ENCODE data around the gene HOPX.
A peak's percentile ranks its signal among the peaks of the same experiment; 100 is the strongest.
"Not testable (repeated sequence)": the region's sequence is repeated elsewhere in the genome, so short reads cannot be mapped to it uniquely, and the experiment has no call there.

Gene HOPX

GRCh38 chr4:56681158-56681852, at the start of gene HOPX:
HOPX (minus strand) TSS chr4:56681296; CDS start chr4:56657816, 23,480 bp downstream.
- no peak for DNase-seq

- no peak for DNase-seq
Observed at GRCh38 chr4:56730097-56730496, 49.0 kb upstream of the HOPX start.

- no peak for DNase-seq
Observed at GRCh38 chr4:56728512-56728911, 47.4 kb upstream of the HOPX start.

GRCh38 chr4:56727150-56727549, 46.1 kb upstream of the HOPX start:
- DNase-seq: no peak

GRCh38 chr4:56726593-56726992, 45.5 kb upstream of the HOPX start:
- DNase-seq: not testable (repeated sequence)

- no peak for DNase-seq
Observed at GRCh38 chr4:56723659-56724230, 42.6 kb upstream of the HOPX start.

- no peak for DNase-seq
Observed at GRCh38 chr4:56723201-56723605, 42.1 kb upstream of the HOPX start.

- no peak for DNase-seq
Observed at GRCh38 chr4:56708146-56708545, 27.1 kb upstream of the HOPX start.

GRCh38 chr4:56705966-56706365, 24.9 kb upstream of the HOPX start:
- no peak for DNase-seq

- DNase-seq: no peak
Observed at GRCh38 chr4:56705334-56705733, 24.2 kb upstream of the HOPX start.

- DNase-seq: peak; percentile 55
Observed at GRCh38 chr4:56704089-56704871, 23.2 kb upstream of the HOPX start.

GRCh38 chr4:56703378-56703777, 22.3 kb upstream of the HOPX start:
- DNase-seq: no peak

- DNase-seq: no peak
Observed at GRCh38 chr4:56701644-56702043, 20.5 kb upstream of the HOPX start.

- no peak for DNase-seq
Observed at GRCh38 chr4:56701161-56701480, 20.0 kb upstream of the HOPX start.

GRCh38 chr4:56699537-56700105, 18.5 kb upstream of the HOPX start:
- DNase-seq: no peak

GRCh38 chr4:56698329-56698728, 17.2 kb upstream of the HOPX start:
- DNase-seq: no peak

- DNase-seq: no peak
Observed at GRCh38 chr4:56696056-56696455, 15.0 kb upstream of the HOPX start.

GRCh38 chr4:56693476-56693875, 12.4 kb upstream of the HOPX start:
- DNase-seq: not testable (repeated sequence)

- DNase-seq: no peak
Observed at GRCh38 chr4:56692576-56692975, 11.5 kb upstream of the HOPX start.

GRCh38 chr4:56691425-56691824, 10.3 kb upstream of the HOPX start:
- no peak for DNase-seq

GRCh38 chr4:56690393-56690792, 9.3 kb upstream of the HOPX start:
- DNase-seq: no peak

GRCh38 chr4:56689201-56689969, 8.3 kb upstream of the HOPX start:
- DNase-seq: no peak

- DNase-seq: no peak
Observed at GRCh38 chr4:56688094-56688647, 7.1 kb upstream of the HOPX start.

Measured in left hindlimb (tissue), 1 donor.